Measurements from ENCODE around the gene LRRC14B.

LRRC14B gene

GRCh38 chr5:206406-206805 lies 15.1 kb downstream of the LRRC14B start:
- H3K9me2 ChIP-seq (replicated peaks; ENCODE audit: control insufficient read depth, low read length): no peaks in the 10 kb centered on the region
- H3K4me3 ChIP-seq (ENCODE audit: low read length): no peak overlapping the region
- H3K4me1 ChIP-seq (ENCODE audit: control insufficient read depth, low read length): peaks cover 31% of the 10 kb centered on the region
- H3K27me3 ChIP-seq (ENCODE audit: control insufficient read depth, low read length): no peaks in the 10 kb centered on the region
- H3K79me2 ChIP-seq (ENCODE audit: control insufficient read depth, low read length): peaks cover 77% of the 10 kb centered on the region
- no peaks in the 10 kb centered on the region for H3K9me3 ChIP-seq (ENCODE audit: control insufficient read depth, insufficient read depth, low read length)
- H3K4me2 ChIP-seq (ENCODE audit: low read length): no peak overlapping the region
- H3K27ac ChIP-seq (ENCODE audit: low read depth, low read length): no peak overlapping the region
- H3K36me3 ChIP-seq (ENCODE audit: control insufficient read depth, low read length): peaks cover 45% of the 10 kb centered on the region
- peaks cover 12% of the 10 kb centered on the region for H4K20me1 ChIP-seq (ENCODE audit: control insufficient read depth, insufficient read depth, low read depth, low read length)
- TF ChIP-seq CTCF (IDR thresholded peaks at IDR 0.05; ENCODE audit: low read depth, low read length, poor library complexity, severe bottlenecking) (no peak), EZH2phosphoT487 (IDR thresholded peaks at IDR 0.05; ENCODE audit: borderline replicate concordance, low read length) (no peak)
- peaks cover 12% of the 10 kb centered on the region for H3F3A ChIP-seq (ENCODE audit: control insufficient read depth, insufficient read depth)

- H4K20me1 ChIP-seq (ENCODE audit: control insufficient read depth, insufficient read depth, low read depth, low read length): peaks cover 12% of the 10 kb centered on the region
- H3K27me3 ChIP-seq (ENCODE audit: control insufficient read depth, low read length): no peaks in the 10 kb centered on the region
- TF ChIP-seq CTCF (IDR thresholded peaks at IDR 0.05; ENCODE audit: low read depth, low read length, poor library complexity, severe bottlenecking) (no peak), EZH2phosphoT487 (IDR thresholded peaks at IDR 0.05; ENCODE audit: borderline replicate concordance, low read length) (no peak)
These were observed 15.7 kb downstream of the LRRC14B start for GRCh38 chr5:206927-207536.

GRCh38 chr5:207599-207998 lies 16.3 kb downstream of the LRRC14B start:
- Histone ChIP-seq H3K36me3 (ENCODE audit: control insufficient read depth, low read length) (peaks cover 45% of the 10 kb centered on the region), H3K4me2 (ENCODE audit: low read length) (no peak overlapping the region), H4K20me1 (ENCODE audit: control insufficient read depth, insufficient read depth, low read depth, low read length) (peaks cover 12% of the 10 kb centered on the region)

More at GRCh38 chr5:206927-207536, 15.7 kb downstream of the LRRC14B start:
- H3K27ac ChIP-seq (ENCODE audit: low read depth, low read length): no peak overlapping the region
- no peak overlapping the region for H3K4me2 ChIP-seq (ENCODE audit: low read length)
- no peaks in the 10 kb centered on the region for H3K9me3 ChIP-seq (ENCODE audit: control insufficient read depth, insufficient read depth, low read length)
- H3K4me1 ChIP-seq (ENCODE audit: control insufficient read depth, low read length): peaks cover 25% of the 10 kb centered on the region
- peaks cover 45% of the 10 kb centered on the region for H3K36me3 ChIP-seq (ENCODE audit: control insufficient read depth, low read length)
- peaks cover 5% of the 10 kb centered on the region for H3F3A ChIP-seq (ENCODE audit: control insufficient read depth, insufficient read depth)
- no peaks in the 10 kb centered on the region for H3K9me2 ChIP-seq (replicated peaks; ENCODE audit: control insufficient read depth, low read length)
- H3K79me2 ChIP-seq (ENCODE audit: control insufficient read depth, low read length): peaks cover 77% of the 10 kb centered on the region
- H3K4me3 ChIP-seq (ENCODE audit: low read length): no peak overlapping the region

More at GRCh38 chr5:207599-207998, 16.3 kb downstream of the LRRC14B start:
- TF ChIP-seq CTCF (IDR thresholded peaks at IDR 0.05; ENCODE audit: low read depth, low read length, poor library complexity, severe bottlenecking) (no peak), EZH2phosphoT487 (IDR thresholded peaks at IDR 0.05; ENCODE audit: borderline replicate concordance, low read length) (no peak)
- Histone ChIP-seq H3K4me3 (ENCODE audit: low read length) (no peak overlapping the region), H3K9me2 (replicated peaks; ENCODE audit: control insufficient read depth, low read length) (no peaks in the 10 kb centered on the region), H3K9me3 (ENCODE audit: control insufficient read depth, insufficient read depth, low read length) (no peaks in the 10 kb centered on the region), H3K4me1 (ENCODE audit: control insufficient read depth, low read length) (peaks cover 19% of the 10 kb centered on the region), H3F3A (ENCODE audit: control insufficient read depth, insufficient read depth) (peaks cover 1% of the 10 kb centered on the region), H3K79me2 (ENCODE audit: control insufficient read depth, low read length) (peaks cover 74% of the 10 kb centered on the region), H3K27ac (ENCODE audit: low read depth, low read length) (no peak overlapping the region), H3K27me3 (ENCODE audit: control insufficient read depth, low read length) (no peaks in the 10 kb centered on the region)

Data from DOHH2 (cell line).